Stimulated activated CD4-positive, alpha-beta T cell treated with anti-CD3 and anti-CD28 coated beads, Interleukin-4, amount 100 ng/mL, for 24 hours (primary cell): Measurements from ENCODE around the gene LVRN.

Experiments used
- DNase-seq: peaks from one replicate; pipeline ENCODE4 v3.0.0-alpha.2; 2020

The LVRN gene

GRCh38 chr5:115961381-115962238, 665 bp upstream of the LVRN start:
- DNase-seq, result no peak

GRCh38 chr5:115962565-115963402, 509 bp downstream of the LVRN start:
- no peak for DNase-seq

- no peak for DNase-seq
Observed at GRCh38 chr5:115963566-115963965, 1.3 kb downstream of the LVRN start.

GRCh38 chr5:115968770-115969169, 6.5 kb downstream of the LVRN start:
- DNase-seq, result no peak

- no peak for DNase-seq
Observed at GRCh38 chr5:115977096-115977495, 14.8 kb downstream of the LVRN start.

GRCh38 chr5:115977988-115978387, 15.7 kb downstream of the LVRN start:
- DNase-seq, result no peak

GRCh38 chr5:115978779-115979178, 16.5 kb downstream of the LVRN start:
- no peak for DNase-seq

- no peak for DNase-seq
Observed at GRCh38 chr5:115979201-115980041, 17.1 kb downstream of the LVRN start.

- DNase-seq, result no peak
Observed at GRCh38 chr5:115983519-115983918, 21.2 kb downstream of the LVRN start.

- DNase-seq, result no peak
Observed at GRCh38 chr5:115985802-115986757, 23.8 kb downstream of the LVRN start.

- DNase-seq, result no peak
Observed at GRCh38 chr5:115988002-115988401, 25.7 kb downstream of the LVRN start.

GRCh38 chr5:115992848-115993350, 30.6 kb downstream of the LVRN start:
- no peak for DNase-seq

GRCh38 chr5:115995351-115995750, 33.1 kb downstream of the LVRN start:
- DNase-seq, result no peak

GRCh38 chr5:116002116-116002906, 40.0 kb downstream of the LVRN start:
- DNase-seq, result no peak

- DNase-seq, result no peak
Observed at GRCh38 chr5:116004248-116004647, 42.0 kb downstream of the LVRN start.

- no peak for DNase-seq
Observed at GRCh38 chr5:116009806-116010205, 47.5 kb downstream of the LVRN start.

- no peak for DNase-seq
Observed at GRCh38 chr5:116011046-116011445, 48.8 kb downstream of the LVRN start.

- DNase-seq, result no peak
Observed at GRCh38 chr5:116013207-116013785, 51.0 kb downstream of the LVRN start.

GRCh38 chr5:116013936-116014335, 51.7 kb downstream of the LVRN start:
- no peak for DNase-seq

- DNase-seq, result no peak
Observed at GRCh38 chr5:116023619-116024018, 61.3 kb downstream of the LVRN start.
